Activated naive CD4-positive, alpha-beta T cell treated with anti-CD3 and anti-CD28 coated beads for 36 hours (primary cell): ENCODE measurements around the gene PDE1A. TPM values are rescaled to one million over a fixed set of nuclear protein-coding genes. Genes with fewer than 3 reads are reported as not detected.
"Not testable (repeated sequence)": the region's sequence is repeated elsewhere in the genome, so short reads cannot be mapped to it uniquely, and the experiment has no call there.

ENCODE experiments used
- CTCF ChIA-PET: fragments of 350-600 bp; sonication (Branson Sonifier 250); formaldehyde crosslinking; loops from one replicate; lab custom pipeline; 2021; ENCODE audit warnings: antibody characterized with exemption; lab: Charles Lee
- DNase-seq: peaks from one replicate; pipeline ENCODE4 v3.0.0-alpha.2; 2020
- H3K27ac Mint-ChIP-seq: one replicate; pipeline ENCODE4 v1.8.0; 2021; ENCODE audit warnings: mild to moderate bottlenecking, mixed read lengths
- H3K27me3 Mint-ChIP-seq: one replicate; pipeline ENCODE4 v1.8.0; 2021; ENCODE audit warnings: low read depth, mixed read lengths
- H3K36me3 Mint-ChIP-seq: one replicate; pipeline ENCODE4 v1.8.0; 2021; ENCODE audit warnings: low read depth, mixed read lengths
- H3K4me1 Mint-ChIP-seq: one replicate; pipeline ENCODE4 v1.8.0; 2021; ENCODE audit warnings: low read depth, mixed read lengths
- H3K4me3 Mint-ChIP-seq: one replicate; pipeline ENCODE4 v1.8.0; 2021; ENCODE audit warnings: mild to moderate bottlenecking, moderate library complexity, mixed read lengths
- H3K9me3 Mint-ChIP-seq: one replicate; pipeline ENCODE4 v1.8.0; 2021; ENCODE audit warnings: mixed read lengths
- intact Hi-C: fragments of 100-400 bp; cut with micrococcal nuclease; formaldehyde crosslinking; loops from one replicate; pipeline ENCODE4 v1.15.1; 2023
- total RNA-seq, 2 experiments: library from RNA; stranded (reverse); gene quantifications; one replicate each; pipeline ENCODE4 v1.2.3, GENCODE V29; 2021

PDE1A gene
- total RNA-seq, 2 experiments from 2014 or later: not detected

DNA sequence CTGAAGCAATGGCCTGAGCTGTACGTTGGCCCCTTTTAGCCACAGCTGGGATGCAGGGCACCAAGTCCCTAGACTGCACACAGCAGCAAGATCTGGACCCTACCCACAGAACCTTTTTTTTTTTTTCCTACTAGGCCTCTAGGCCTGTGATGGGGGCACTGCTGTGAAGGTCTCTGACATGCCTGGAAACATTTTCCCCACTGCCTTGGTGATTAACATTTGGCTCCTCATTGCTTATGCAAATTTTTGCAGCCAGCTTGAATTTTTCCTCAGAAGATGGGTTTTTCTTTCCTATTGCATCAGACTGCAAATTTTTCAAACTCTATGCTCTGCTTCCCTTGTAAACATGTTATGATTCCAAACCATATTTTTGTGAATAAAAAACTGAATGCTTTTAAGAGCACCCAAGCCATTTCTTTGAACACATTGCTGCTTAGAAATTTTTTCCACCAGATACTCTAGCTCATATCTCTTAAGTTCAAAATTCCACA, 33.5 kb downstream of the PDE1A start:
- Mint-ChIP-seq H3K27me3 (no peaks in the 10 kb centered on the region), H3K36me3 (no peaks in the 10 kb centered on the region), H3K27ac (no peak overlapping the region), H3K4me1 (no peaks in the 10 kb centered on the region), H3K4me3 (no peak overlapping the region), H3K9me3 (no peaks in the 10 kb centered on the region)
- DNase-seq: no peak
- CTCF ChIA-PET: no interaction called here
- intact Hi-C loops: no loop called here

- CTCF ChIA-PET: no interaction called here
These were observed 35.4 kb downstream of the PDE1A start for GRCh38 chr2:182391443-182391842.

GRCh38 chr2:182386267-182386880, 40.5 kb downstream of the PDE1A start:
- H3K4me3 Mint-ChIP-seq, H3K36me3 Mint-ChIP-seq, H3K27me3 Mint-ChIP-seq, H3K4me1 Mint-ChIP-seq, intact Hi-C loops, H3K27ac Mint-ChIP-seq, CTCF ChIA-PET, DNase-seq: not testable (repeated sequence)
- peaks cover 21% of the 10 kb centered on the region for H3K9me3 Mint-ChIP-seq

More at GRCh38 chr2:182391443-182391842, 35.4 kb downstream of the PDE1A start:
- no peaks in the 10 kb centered on the region for H3K4me1 Mint-ChIP-seq
- intact Hi-C loops: no loop called here
- H3K9me3 Mint-ChIP-seq: peaks cover 3% of the 10 kb centered on the region
- no peak overlapping the region for H3K4me3 Mint-ChIP-seq
- DNase-seq: no peak
- H3K27ac Mint-ChIP-seq: no peak overlapping the region
- no peaks in the 10 kb centered on the region for H3K36me3 Mint-ChIP-seq
- no peaks in the 10 kb centered on the region for H3K27me3 Mint-ChIP-seq

DNA sequence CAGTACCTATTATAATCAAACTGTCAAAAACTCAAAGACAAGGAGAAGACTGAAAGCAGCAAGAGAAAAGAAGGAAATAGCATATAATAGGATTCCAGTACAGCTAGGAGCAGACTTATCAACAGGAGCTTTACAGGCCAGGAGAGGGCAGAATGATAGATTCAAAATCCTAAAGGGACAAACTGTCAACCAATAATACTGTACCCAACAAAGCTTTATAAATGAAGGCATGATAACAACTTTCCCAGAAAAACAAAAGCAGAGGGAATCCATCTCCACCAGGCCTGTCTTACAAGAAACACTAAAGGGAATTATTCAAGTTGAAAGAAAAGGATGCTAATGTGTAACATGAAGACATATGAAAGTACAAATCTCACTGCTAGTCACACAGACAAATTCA, 42.0 kb downstream of the PDE1A start:
- no peak overlapping the region for H3K27ac Mint-ChIP-seq
- H3K36me3 Mint-ChIP-seq: no peaks in the 10 kb centered on the region
- H3K4me3 Mint-ChIP-seq: no peak overlapping the region
- no peaks in the 10 kb centered on the region for H3K27me3 Mint-ChIP-seq
- CTCF ChIA-PET: interaction anchor here (0.6 kb wide), 1 partner anchor 58 kb away, joined by 4 read pairs; no protein-coding TSS in a partner anchor
- DNase-seq: no peak
- intact Hi-C loops: no loop called here
- peaks cover 21% of the 10 kb centered on the region for H3K9me3 Mint-ChIP-seq
- no peaks in the 10 kb centered on the region for H3K4me1 Mint-ChIP-seq

DNA sequence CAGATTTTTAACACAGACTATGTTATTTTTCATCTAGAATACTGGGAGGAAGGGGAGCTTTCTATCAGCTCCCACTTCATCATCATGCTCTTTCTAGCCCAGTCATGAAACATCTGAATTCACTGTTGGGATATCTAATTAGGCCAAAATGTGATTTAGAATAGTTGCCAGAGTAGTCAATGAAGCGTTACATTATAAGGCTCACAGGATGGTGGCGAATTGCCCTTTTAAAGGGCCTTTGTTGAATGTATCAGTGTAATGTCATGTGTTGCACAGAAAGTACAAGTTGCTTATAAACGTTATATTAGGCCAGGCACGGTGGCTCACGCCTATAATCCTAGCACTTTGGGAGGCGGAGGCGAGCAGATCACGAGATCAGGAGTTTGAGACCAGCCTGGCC, 45.6 kb downstream of the PDE1A start:
- CTCF ChIA-PET: no interaction called here

DNA sequence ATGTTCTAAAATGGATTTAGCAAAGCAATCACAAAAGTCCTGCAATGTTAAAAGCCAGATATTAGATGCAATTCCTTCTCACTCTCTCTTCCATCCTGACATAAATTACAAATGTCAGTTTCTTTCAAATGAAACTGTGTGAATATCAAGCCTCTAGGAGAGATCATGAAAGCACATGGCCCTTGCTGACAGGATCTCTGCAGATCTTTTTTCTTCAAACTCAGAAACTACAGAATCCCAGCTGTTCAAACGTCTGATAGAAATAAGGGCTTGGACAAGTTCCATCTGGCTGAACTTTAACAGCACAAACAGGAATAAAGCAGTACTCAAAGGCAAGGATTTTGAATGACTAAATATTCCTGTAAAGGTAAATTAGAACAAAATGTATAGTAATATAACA, 47.6 kb downstream of the PDE1A start:
- no peak for DNase-seq
- H3K27me3 Mint-ChIP-seq: no peaks in the 10 kb centered on the region
- intact Hi-C loops: no loop called here
- no peaks in the 10 kb centered on the region for H3K4me1 Mint-ChIP-seq
- no peaks in the 10 kb centered on the region for H3K36me3 Mint-ChIP-seq
- H3K9me3 Mint-ChIP-seq: peaks cover 18% of the 10 kb centered on the region
- no peak overlapping the region for H3K4me3 Mint-ChIP-seq
- CTCF ChIA-PET: no interaction called here
- no peak overlapping the region for H3K27ac Mint-ChIP-seq

More for the DNA sequence above, 45.6 kb downstream of the PDE1A start:
- H3K9me3 Mint-ChIP-seq: peaks cover 24% of the 10 kb centered on the region
- no peak overlapping the region for H3K27ac Mint-ChIP-seq
- H3K27me3 Mint-ChIP-seq: no peaks in the 10 kb centered on the region
- no peak overlapping the region for H3K4me3 Mint-ChIP-seq
- no peaks in the 10 kb centered on the region for H3K36me3 Mint-ChIP-seq
- intact Hi-C loops: no loop called here
- H3K4me1 Mint-ChIP-seq: no peaks in the 10 kb centered on the region
- no peak for DNase-seq

DNA sequence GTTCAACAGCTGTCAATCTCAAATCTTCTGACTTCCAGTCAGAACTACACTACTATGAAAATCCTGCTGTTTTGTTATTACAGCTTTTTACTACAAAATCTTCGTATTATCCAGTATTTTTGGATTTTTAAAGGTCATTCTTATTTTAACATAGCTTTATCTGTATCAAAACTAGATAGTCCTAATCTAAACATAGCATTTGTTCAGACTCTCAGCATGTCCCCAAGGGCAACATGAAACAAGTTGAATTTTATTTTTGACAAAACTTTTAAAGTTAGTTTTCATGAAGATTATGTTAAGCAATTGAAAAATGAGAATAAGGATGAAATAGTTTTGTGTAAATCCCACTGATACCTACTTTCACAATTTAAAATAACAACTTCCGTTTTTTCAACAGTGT, 48.1 kb downstream of the PDE1A start:
- CTCF ChIA-PET: no interaction called here
- DNase-seq: no peak
- no peaks in the 10 kb centered on the region for H3K36me3 Mint-ChIP-seq
- H3K27me3 Mint-ChIP-seq: no peaks in the 10 kb centered on the region
- intact Hi-C loops: no loop called here
- H3K27ac Mint-ChIP-seq: no peak overlapping the region
- peaks cover 16% of the 10 kb centered on the region for H3K9me3 Mint-ChIP-seq
- H3K4me3 Mint-ChIP-seq: no peak overlapping the region
- H3K4me1 Mint-ChIP-seq: no peaks in the 10 kb centered on the region

GRCh38 chr2:182377467-182377866, 49.4 kb downstream of the PDE1A start:
- CTCF ChIA-PET: interaction anchor here (0.5 to 0.7 kb wide), 3 partner anchors 132 to 426 kb away, joined by 3 to 6 read pairs (median 3); no protein-coding TSS in a partner anchor
- H3K27ac Mint-ChIP-seq: no peak overlapping the region

DNA sequence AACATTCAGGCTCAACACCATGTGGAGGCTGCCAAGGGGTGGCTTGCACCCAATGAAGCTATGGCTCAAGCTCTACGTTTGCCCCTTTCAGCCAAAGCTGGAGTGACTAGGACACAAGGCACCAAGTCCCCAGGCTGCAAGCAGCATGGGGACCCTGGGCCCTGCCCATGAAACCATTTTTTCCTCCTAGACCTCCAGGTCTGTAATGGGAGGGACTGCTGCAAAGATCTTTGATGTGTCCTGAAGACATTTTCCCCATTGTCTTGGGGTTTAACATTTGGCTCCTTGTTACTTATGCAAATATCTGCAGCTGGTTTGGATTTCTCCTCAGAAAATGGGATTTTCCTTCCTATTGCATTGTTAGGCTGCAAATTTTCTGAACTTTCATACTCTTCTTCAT, 51.0 kb downstream of the PDE1A start:
- H3K4me1 Mint-ChIP-seq: no peaks in the 10 kb centered on the region
- DNase-seq: no peak
- H3K4me3 Mint-ChIP-seq: no peak overlapping the region
- H3K36me3 Mint-ChIP-seq: no peaks in the 10 kb centered on the region
- CTCF ChIA-PET: no interaction called here
- peaks cover 9% of the 10 kb centered on the region for H3K9me3 Mint-ChIP-seq
- intact Hi-C loops: no loop called here
- H3K27me3 Mint-ChIP-seq: no peaks in the 10 kb centered on the region
- no peak overlapping the region for H3K27ac Mint-ChIP-seq

More at GRCh38 chr2:182377467-182377866, 49.4 kb downstream of the PDE1A start:
- no peak for DNase-seq
- Mint-ChIP-seq H3K27me3 (no peaks in the 10 kb centered on the region), H3K9me3 (peaks cover 9% of the 10 kb centered on the region), H3K4me3 (no peak overlapping the region), H3K4me1 (no peaks in the 10 kb centered on the region), H3K36me3 (no peaks in the 10 kb centered on the region)
- intact Hi-C loops: no loop called here

DNA sequence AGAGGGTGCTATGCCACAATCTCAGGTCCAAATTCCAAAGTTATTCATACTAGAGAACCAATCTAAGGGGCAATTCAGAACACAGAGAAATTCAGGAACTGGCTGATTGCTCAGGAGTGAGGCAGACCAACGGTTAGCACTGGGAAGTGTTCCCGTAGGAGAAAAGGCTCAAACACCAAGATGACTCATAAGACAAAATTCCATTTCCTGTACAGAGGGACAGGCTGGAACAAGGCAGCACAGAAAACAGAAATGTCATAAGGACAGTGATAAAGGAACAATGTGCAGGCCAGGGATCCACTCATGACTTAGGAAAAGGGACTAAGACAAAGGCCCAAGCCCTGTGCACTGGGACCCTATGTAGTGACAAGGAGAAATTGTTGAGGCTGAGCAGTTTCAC, 54.2 kb downstream of the PDE1A start:
- Mint-ChIP-seq H3K9me3 (peaks cover 9% of the 10 kb centered on the region), H3K4me1 (no peaks in the 10 kb centered on the region), H3K27ac (no peak overlapping the region), H3K4me3 (no peak overlapping the region), H3K36me3 (no peaks in the 10 kb centered on the region), H3K27me3 (no peaks in the 10 kb centered on the region)
- CTCF ChIA-PET: no interaction called here
- intact Hi-C loops: no loop called here
- no peak for DNase-seq

GRCh38 chr2:182368996-182369395, 57.8 kb downstream of the PDE1A start:
- CTCF ChIA-PET: no interaction called here
- Mint-ChIP-seq H3K36me3 (no peaks in the 10 kb centered on the region), H3K27ac (no peak overlapping the region), H3K27me3 (no peaks in the 10 kb centered on the region), H3K4me1 (no peaks in the 10 kb centered on the region), H3K9me3 (no peaks in the 10 kb centered on the region), H3K4me3 (no peak overlapping the region)
- DNase-seq: no peak
- intact Hi-C loops: no loop called here

- no peak for DNase-seq
- H3K9me3 Mint-ChIP-seq: no peaks in the 10 kb centered on the region
- H3K4me3 Mint-ChIP-seq: no peak overlapping the region
- H3K27me3 Mint-ChIP-seq: no peaks in the 10 kb centered on the region
- intact Hi-C loops: no loop called here
- H3K4me1 Mint-ChIP-seq: no peaks in the 10 kb centered on the region
- H3K36me3 Mint-ChIP-seq: no peaks in the 10 kb centered on the region
- CTCF ChIA-PET: no interaction called here
- H3K27ac Mint-ChIP-seq: no peak overlapping the region
These were observed 58.4 kb downstream of the PDE1A start for GRCh38 chr2:182368446-182368845.

DNA sequence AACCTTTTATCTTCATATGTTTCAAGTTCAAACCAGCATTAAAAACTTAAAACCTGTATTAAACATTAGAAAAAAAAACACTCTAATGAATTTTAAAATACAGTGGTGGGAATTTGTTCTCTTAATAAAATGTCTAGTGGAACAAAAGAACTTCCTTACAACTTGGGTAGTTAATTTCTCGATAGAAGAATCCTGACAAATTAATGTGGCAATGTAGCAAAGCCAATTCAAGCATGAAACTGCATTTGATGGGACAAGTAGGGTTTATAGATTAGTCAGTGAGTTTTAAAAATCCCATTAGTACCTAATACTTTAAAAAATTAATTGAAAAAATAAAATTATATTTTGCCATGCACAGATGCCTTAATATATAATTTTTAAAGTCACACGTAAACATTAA, 59.4 kb downstream of the PDE1A start:
- Mint-ChIP-seq H3K9me3 (no peaks in the 10 kb centered on the region), H3K4me1 (no peaks in the 10 kb centered on the region), H3K4me3 (no peak overlapping the region), H3K27me3 (no peaks in the 10 kb centered on the region), H3K36me3 (no peaks in the 10 kb centered on the region), H3K27ac (no peak overlapping the region)
- CTCF ChIA-PET: no interaction called here
- DNase-seq: no peak
- intact Hi-C loops: no loop called here
